T-helper 1 cell treated with Interleukin-12 subunit alpha and Interleukin-12 subunit beta and Interleukin-4 antibody, amounts not matched to agents 30 ng/mL and 1 ng/mL, for 36 hours (primary cell): Measurements from ENCODE around the gene LEUTX. TPM values are rescaled to one million over a fixed set of nuclear protein-coding genes. Genes with fewer than 3 reads are reported as not detected.

Experiments
- intact Hi-C: fragments of 100-400 bp; cut with micrococcal nuclease; formaldehyde crosslinking; loops from one replicate; pipeline ENCODE4 v1.15.1; 2024
- total RNA-seq: library from RNA; stranded (reverse); gene quantifications from 2 replicates; pipeline ENCODE4 v1.2.3, GENCODE V29; 2022

The LEUTX gene
- total RNA-seq, 1 donor from 2014 or later = not detected

DNA sequence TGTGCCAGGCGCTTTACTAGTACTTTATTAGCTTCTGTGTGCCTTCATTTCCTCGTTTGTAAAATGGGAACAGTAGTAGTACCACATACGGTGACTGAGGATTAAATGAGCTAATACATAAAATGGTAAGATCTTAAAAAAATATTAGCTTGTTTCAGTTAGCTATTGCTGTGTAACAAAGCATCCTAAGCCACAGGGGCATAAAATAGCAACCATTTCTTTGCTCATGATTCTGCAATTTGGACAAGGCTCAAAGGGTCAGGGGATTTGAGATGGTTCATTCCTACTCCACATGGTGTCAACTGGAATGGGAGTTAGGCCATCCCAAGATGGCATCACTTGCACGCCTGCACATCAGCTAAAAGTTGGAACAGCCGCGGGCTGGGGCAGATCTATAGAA is 42.0 kb downstream of the LEUTX start:
- intact Hi-C loops = loop anchor here (5.0 kb wide), 1 partner anchor 143 kb away; no protein-coding TSS in a partner anchor

DNA sequence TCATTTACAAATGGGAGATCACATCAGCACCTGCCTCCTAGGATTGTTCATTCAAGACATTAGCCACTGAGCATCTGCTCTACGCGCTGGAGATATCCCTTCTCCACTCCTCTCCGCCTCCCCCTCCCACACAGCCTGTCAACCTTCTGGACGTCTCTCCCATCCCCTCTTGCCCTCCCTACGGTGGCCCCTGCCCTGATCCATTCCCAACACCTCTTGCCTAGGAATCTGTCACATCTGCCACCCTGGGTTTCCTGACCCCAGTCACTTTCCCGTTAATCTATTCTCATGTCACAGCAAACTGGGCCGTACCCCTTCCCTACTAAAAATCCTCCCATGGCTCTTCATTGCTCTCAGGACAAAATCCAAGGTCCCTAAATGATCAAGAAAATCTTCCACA is 45.0 kb downstream of the LEUTX start:
- intact Hi-C loops = loop anchor here (1.0 to 5.0 kb wide), 8 partner anchors 10 to 378 kb away; partner anchors contain the start of genes FBL, PSMC4, SUPT5H and ZNF546

DNA sequence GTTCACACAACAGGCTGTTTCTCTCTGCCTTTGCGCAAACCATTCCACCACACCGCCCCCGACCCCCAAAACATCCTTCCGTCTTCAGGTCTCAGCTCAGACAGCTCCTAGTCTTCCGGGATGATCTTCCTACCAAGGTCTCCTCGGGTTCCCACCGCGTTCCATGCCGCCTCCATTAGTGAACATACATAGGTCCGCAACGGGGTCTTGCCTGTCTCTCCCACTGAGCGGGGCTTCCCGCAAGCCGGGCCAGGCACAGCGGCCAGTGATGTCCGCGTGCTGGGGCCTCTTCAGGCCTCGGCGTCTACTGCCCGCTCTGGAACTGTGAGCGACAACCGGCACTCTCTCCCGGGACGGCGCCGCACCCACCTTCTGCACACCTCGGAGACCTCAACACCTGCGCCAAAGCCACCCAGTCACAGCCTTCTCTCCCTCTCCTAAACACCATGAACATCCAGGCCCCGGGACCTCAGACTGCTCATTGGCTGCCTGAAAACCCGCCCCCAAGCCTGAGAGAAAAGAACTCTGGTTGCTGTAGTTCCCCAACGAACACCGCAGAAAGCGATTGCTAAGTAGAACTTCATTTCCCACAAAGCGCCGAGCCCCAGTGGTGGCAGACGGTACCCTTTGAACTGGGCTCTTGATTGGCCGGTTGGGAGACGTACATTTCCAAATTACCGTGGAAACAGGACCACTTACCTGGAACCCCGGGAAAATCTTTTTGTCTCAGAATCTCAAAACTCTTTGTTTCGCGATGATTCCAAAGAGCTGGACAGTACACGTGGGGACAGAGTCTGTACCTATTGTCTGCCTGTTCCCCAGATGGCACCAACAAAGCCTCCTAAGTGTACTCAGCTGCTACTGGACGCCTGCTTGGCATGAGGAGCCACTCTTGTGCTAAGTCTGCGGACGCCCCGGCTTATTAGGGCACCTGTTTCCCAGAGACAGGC is 45.8 kb downstream of the LEUTX start:
- intact Hi-C loops = loop anchor here (1.0 to 5.0 kb wide), 8 partner anchors 9 to 379 kb away; partner anchors contain the start of genes FBL, PSMC4, SUPT5H and ZNF546

DNA sequence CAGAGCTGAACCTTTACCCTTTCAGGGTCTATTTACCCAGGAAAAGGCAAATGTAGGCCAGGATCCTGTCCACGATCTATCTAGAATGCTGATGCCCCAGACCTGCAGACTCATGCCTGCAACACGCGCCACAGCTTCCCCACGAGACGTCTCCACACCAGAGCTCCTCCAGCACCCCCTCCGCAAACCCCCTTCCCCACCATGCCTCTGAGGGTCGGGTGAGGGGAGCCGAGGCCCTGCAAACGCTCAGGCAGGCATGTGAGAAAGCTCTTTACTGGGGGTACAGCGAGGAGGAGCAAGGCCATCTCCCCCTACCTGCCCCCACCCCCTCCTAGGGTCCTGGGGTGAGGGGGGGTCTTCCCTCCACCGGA is 46.4 kb downstream of the LEUTX start:
- intact Hi-C loops = loop anchor here (2.0 kb wide), 1 partner anchor 146 kb away; the partner anchor contains the start of gene PSMC4

DNA sequence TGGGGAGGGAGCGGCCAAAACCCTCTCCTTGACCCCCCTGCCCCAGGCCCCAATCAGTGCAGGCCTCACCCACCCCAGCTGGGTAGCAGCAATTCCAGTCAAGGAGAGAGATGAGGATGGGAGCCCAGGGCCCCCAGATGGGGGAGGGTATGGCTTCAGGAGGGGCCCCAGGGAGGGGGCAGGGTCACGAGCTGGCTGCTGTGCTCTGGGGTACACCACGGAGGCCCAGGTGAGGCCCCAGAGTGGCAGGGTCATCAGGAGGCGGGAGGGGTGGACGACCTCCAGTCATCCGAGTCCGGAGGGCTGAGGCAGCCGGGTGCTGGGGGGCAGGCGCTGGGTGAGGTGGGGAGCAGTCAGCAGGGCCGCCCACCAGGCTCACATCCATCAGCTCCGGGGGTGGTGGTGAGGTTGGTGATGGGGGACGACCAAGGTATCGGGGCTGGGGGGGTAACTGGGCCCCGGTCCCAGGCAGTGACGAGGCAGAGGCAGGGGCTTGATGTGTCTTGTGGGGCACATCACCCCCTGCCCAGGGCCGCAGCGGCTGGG is 47.0 kb downstream of the LEUTX start:
- intact Hi-C loops = loop anchor here (2.0 kb wide), 1 partner anchor 145 kb away; the partner anchor contains the start of gene PSMC4

DNA sequence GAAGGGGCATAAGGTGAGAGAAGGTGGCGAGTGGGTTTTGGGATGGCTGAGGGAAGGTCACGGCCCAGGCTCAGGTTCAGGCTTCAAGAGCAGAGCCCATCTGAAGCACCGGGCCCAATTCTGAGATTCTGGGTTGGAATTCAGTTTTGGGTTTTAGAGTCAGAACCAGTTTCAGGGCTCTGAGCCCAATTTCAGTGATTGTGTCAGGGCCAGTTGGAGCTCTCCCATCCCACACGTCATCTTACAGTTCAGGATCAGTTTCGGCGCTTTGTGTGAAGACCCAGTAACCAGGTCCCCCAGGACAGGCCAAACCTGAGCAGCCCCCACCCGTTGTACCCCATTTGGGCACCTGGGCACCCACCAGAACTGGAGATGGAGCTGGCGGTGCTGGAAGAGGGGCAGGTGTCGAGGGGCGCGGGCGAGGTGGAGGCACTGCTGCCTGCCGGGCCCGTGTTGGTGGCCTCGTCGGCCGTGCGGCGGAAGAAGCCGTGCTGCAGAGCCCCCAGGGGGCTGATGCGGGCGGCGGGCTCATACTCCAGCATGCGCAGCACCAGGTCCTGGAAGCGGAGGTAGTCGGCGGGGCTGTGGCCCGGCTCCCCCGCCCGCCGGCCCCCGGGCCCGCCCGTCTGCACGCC is 47.8 kb downstream of the LEUTX start:
- intact Hi-C loops = no loop called here

DNA sequence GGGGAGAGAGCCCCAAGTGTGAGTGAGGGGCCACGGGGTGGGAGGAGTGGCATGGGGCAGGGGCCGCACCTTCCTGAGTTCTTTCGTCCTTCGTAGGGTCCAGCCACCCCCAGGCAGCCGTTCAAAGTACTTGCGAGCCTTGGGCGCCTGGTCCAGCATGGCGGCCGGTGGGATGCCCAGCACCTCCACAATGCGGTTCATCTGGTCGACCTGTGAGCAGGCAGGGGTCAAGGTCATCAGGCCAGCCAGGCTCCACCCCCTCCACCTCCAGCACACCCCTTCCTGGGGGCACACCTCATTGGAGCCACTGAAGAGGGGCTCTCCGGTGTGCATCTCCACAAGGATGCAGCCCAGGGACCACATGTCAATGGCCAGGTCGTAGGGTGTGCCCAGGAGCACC is 48.6 kb downstream of the LEUTX start:
- intact Hi-C loops = no loop called here

DNA sequence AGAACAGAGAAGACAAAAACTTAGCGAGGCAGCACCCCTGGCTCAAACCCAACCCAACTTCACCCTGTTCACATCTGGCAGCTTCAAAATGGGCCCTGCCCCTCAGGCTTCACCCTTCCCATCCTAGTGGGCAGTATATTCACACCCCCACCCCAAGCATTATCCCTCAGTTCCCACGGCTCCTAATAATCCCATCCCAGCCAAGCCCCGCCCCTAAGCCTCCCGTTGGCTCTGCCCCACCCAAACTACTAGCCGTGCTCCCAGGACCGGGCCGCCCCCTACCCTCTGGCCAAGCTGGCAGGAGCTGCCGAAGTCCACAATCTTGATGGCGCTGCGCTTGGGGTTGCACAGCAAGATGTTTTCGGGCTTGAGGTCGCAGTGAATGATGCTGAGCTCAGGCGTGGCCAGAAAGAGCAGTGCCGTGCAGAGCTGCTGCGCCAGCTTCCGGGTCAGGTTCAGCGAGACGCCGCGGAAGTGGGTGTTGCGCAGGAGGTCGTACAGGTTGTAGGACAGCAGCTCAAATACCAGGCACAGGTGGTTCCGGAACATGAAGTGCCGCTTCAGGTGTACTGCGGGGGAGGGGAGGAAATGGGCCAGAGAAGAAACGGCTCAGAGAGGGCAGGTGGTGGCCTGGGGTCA is 49.5 kb downstream of the LEUTX start:
- intact Hi-C loops = no loop called here

DNA sequence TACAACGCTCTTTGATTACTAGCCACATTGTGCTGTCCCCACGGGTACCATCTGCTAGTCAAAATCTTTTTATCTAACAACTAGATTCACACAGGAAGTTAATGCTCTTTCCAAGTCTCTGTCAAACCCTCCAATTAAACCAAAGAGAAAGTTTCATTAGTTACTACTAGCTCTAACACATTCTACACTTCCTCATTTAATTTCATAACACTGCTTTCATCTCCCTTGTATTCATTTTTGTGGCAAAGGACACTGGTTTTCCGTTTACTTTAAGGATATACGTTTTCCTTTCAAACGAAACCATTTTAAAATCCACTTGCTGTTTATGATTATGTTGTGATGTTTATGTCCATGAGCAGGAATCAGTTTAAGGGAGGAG is 50.0 kb downstream of the LEUTX start:
- intact Hi-C loops = no loop called here

DNA sequence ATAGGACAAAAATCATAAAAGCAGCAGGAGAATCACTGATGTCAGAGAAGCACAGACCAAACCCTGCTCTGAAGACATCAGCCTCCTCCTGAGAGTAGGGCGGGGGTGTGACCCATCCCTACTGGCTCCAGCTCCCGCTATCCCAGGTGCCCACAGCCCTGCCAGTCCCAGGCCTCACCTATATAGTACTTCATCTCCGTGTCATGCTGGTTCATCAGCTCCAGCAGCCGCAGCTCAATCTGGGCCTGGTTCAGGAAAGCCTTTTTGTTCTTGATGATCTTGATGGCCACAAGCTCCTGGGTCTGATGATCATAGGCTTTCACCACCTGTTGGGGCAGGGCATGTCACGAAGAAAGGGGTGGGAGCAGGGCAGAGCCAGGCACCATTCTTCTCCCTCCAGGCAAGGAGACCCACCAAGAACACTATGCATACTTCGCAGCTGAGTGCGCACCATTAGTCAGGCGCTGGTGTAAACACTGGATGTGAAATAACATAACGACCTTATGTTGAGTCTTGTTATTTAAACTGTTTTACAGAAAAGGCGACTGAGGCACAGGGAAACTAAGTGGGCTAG is 51.1 kb downstream of the LEUTX start:
- intact Hi-C loops = loop anchor here (5.0 kb wide), 2 partner anchors 487 to 613 kb away; partner anchors contain the start of genes SAMD4B and SERTAD3

DNA sequence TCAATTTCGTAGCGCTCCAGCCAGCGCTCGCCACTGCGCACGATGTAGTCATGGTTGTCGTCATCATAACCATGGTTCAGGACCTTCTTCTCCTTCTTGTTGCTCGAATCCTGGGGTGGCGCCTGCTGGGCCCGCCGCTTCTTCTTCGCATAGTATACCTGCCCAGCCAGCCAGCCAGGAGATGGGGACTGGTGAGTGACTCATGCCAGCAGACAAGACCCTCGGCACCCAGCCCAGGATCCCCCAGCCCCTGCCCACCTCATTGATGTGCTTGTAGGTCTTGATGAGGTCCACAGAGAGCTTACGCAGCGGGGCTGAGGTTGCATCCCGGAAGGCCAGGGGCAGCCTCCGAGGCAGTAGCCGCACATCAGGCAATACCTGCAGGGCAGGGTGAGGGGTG is 51.8 kb downstream of the LEUTX start:
- intact Hi-C loops = loop anchor here (5.0 kb wide), 2 partner anchors 488 to 612 kb away; partner anchors contain the start of genes SAMD4B and SERTAD3

DNA sequence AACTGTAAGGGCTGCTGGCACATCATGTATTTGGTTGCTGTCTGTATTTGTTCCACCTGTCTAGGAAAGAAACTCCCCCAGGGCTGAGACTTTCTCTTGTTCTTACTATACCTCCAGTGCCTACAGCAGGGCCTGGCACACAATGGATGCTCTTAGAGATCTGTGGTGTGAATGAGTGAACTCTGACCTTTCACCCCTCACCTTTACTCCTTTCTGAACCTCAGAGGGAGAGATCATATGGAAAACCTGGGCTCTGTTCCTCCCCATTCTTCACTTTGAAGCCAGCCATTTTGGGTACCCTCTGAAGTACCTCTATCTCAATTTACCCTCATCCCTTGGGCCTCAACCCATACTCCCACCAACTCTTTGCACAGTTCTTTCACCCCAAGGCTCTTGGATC is 52.2 kb downstream of the LEUTX start:
- intact Hi-C loops = loop anchor here (5.0 kb wide), 2 partner anchors 489 to 611 kb away; partner anchors contain the start of genes SAMD4B and SERTAD3

DNA sequence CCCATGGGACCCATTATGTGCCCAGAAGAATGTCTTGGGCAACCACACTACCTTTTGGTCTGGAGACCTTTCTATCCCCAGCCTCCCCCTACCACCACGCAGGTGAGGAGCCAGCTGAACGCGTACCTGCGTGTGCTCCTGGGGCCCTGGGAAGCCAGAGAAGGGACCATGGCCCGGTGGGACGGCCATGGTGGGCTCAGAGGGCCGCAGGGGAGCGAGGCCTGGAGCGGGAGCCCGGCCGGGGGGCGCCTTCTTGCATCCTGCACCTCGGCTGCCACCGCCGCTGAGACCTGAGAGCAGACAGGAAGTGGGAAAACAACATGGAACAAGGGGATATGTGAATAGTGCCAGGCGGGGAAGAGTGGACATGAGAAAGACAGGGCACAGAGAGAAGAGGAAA is 53.0 kb downstream of the LEUTX start:
- intact Hi-C loops = loop anchor here (2.0 to 5.0 kb wide), 3 partner anchors 39 to 611 kb away; partner anchors contain the start of genes SAMD4B and SERTAD3

DNA sequence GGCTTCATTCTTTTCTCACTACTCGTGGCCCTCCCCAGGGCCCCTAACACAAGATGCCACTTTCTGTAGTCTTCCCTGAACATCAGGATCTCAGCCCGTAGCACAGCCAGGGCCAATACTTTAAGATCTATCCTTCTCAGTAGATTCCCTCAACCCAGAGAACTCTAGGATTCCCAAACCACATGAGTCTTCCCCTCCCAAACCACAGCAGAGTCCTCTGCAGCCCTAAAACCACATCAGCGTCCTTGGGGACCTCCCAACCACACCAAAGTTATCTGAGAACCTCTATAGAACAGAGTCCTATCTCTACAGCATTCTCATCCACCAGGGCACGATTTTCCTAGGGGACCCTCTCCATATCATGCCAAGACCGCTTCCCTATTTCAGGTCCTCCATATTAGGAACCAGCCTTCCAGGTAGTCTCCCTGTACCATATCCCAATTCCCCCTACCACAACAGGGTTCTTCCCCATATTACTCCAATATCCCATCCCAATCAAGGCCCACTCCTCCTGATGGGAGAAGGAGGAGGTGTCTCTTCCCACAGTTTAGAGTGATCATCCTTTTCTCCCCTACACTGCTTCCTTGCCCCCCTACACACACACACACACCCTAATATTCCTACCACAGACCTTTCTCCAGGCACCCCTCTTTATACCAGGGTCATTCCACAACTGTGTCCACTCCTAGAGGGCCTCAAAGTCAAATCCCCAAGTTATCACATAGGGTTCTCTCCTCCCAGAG is 53.9 kb downstream of the LEUTX start:
- intact Hi-C loops = loop anchor here (1.0 to 5.0 kb wide), 5 partner anchors 8 to 610 kb away; partner anchors contain the start of genes PSMC4, SAMD4B and SERTAD3

DNA sequence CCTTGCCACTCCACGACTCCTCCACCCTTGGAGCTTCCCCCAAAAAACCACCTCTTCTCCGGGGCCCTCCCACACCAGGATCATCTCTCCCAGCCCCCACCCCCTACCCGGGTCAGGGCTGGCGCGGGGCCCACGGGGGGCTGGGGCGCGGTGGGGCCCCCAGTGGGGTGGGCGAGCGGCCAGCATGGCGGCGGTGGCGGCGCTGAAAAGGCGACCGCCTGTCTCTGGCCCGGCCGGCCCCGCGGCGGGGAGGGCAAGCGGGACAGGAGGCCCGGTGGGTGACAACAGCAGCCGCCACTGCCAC is 54.5 kb downstream of the LEUTX start:
- intact Hi-C loops = loop anchor here (1.0 to 5.0 kb wide), 5 partner anchors 9 to 609 kb away; partner anchors contain the start of genes PSMC4, SAMD4B and SERTAD3

DNA sequence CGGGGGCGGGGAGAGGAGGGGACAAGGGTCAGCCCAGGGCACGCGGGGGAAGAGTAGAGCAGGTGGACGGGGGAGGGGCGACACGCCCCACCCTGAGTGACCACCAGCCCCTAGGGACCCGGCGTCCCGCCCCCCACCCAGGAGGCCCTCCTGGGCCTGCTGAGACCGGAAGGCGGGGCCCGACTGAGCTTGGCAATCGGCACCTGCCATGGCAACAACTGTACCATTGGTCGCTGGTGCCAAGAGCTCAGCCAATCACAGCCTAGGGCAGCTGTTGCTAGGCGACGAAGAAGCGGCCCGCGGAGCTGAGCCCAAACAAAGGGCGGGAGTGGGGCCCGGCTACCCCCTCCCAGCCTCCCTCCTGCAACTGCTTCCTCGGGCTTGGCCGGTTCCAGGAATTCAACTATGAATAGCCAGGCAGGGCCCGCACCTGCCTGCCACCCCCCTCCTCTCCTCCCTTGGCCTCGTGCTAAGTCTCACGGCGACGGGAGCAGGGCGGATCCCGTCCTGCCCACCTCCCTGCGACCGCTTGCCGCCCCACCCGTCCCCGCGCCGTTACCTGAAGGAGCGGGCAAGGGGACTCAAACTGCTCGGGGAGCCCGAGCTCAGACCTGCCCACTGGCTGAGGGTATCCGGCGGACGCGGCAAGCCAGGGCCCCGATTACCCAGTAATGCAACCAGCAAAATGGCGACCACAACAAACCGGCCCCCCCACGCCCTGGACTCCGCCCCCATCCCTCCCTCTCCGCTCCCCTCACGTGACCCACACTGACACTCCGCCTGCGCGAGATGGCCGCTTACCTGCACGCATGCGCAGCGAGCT is 55.0 kb downstream of the LEUTX start, which contains the start of gene DYRK1B:
DYRK1B (minus strand) TSS at position 699 of the 823 bp plus-strand sequence. CDS start 2,295 bp downstream, outside the sequence.
- intact Hi-C loops = loop anchor here (1.0 to 5.0 kb wide), 9 partner anchors 9 to 609 kb away; partner anchors contain the start of genes AKT2, FBL, MAP3K10 and PSMC4

DNA sequence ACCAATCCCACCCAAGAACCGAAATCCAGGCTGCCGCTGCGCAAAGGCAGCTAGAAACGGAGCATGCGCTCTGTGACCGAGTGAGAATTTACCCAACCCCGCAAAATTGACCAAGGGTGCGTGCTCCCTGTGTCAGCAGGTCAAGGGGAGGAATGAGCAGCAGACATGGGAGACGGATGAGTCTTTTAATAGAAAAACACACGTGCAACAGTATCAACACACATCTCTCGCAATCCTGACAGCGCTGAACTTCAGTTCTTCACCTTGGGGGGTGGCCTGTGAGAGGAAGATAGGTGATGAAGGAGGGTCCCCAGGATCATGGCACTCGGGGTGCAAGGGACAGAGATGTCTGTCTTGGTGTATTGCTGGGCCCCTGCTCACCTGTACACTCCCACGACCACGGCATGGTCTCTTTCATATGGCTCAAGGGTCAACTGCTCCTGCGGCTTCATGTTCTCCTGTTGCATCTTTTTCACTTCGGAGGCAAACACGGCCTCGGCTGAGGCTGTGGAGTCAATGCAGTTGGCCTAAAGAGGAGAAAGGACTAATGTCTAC is 55.7 kb downstream of the LEUTX start:
- intact Hi-C loops = loop anchor here (1.0 to 5.0 kb wide), 6 partner anchors 12 to 608 kb away; partner anchors contain the start of genes AKT2, FBL, MAP3K10 and SAMD4B
